ENCODE data around the gene SCAMP2. TPM values are rescaled to one million over a fixed set of nuclear protein-coding genes. Genes with fewer than 3 reads are reported as not detected.

The SCAMP2 gene
- total and polyA plus RNA-seq, 10 of the 15 experiments (the other 5 are each of a cell fraction or from before 2014, with no cell fraction given): 10.9 to 158 (median 99.6) TPM

GRCh38 chr15:74891469-74891868 lies 18.3 kb upstream of the SCAMP2 start (continued):
- no peak for TF ChIP-seq RAD21 (IDR thresholded peaks at IDR 0.05; ENCODE audit: insufficient read depth, low read depth, low read length)
- TF ChIP-seq YBX1 (IDR thresholded peaks at IDR 0.05): no peak
- TF ChIP-seq MTA2 (IDR thresholded peaks at IDR 0.05; ENCODE audit: low read depth): no peak
- no peak for TF ChIP-seq TARDBP (IDR thresholded peaks at IDR 0.05; ENCODE audit: borderline replicate concordance)
- no peak for TF ChIP-seq ATF2 (IDR thresholded peaks at IDR 0.05; ENCODE audit: low read length)
- no peak for TF ChIP-seq E4F1 (IDR thresholded peaks at IDR 0.05; ENCODE audit: borderline replicate concordance, partially characterized antibody)
- no peak for TF ChIP-seq NRF1 (conservative IDR thresholded peaks at IDR 0.05; ENCODE audit: low read depth, low read length)
- TF ChIP-seq RFX5 (IDR thresholded peaks at IDR 0.05; ENCODE audit: low read depth, low read length): no peak
- TF ChIP-seq KLF5 (IDR thresholded peaks at IDR 0.05; ENCODE audit: partially characterized antibody): no peak
- no peak for TF ChIP-seq NR2F1 (conservative IDR thresholded peaks at IDR 0.05)
- TF ChIP-seq SIN3A (IDR thresholded peaks at IDR 0.05; ENCODE audit: low read depth, low read length): no peak
